HG03108 (cell line): ENCODE data around the gene INVS.
"Not testable (repeated sequence)": the region's sequence is repeated elsewhere in the genome, so short reads cannot be mapped to it uniquely, and the experiment has no call there.

Experiments used
- ATAC-seq: cut with Tn5 transposase; IDR thresholded peaks from one replicate; pipeline ENCODE4 v1.9.1; 2021; ENCODE audit warnings: moderate library complexity; ENCODE audit not compliant: unreplicated experiment

INVS gene

GRCh38 chr9:100308965-100309564, 210.0 kb downstream of the INVS start:
- no peak for ATAC-seq

GRCh38 chr9:100309992-100310391, 210.9 kb downstream of the INVS start:
- ATAC-seq, result no peak

GRCh38 chr9:100315561-100315960, 216.5 kb downstream of the INVS start:
- no peak for ATAC-seq

GRCh38 chr9:100317706-100318105, 218.7 kb downstream of the INVS start:
- no peak for ATAC-seq

- no peak for ATAC-seq
Observed at GRCh38 chr9:100322954-100323536, 224.0 kb downstream of the INVS start.

GRCh38 chr9:100324594-100325200, 225.7 kb downstream of the INVS start:
- no peak for ATAC-seq

- not testable (repeated sequence) for ATAC-seq
Observed at GRCh38 chr9:100338736-100339135, 239.7 kb downstream of the INVS start.

GRCh38 chr9:100340224-100340623, 241.2 kb downstream of the INVS start:
- ATAC-seq, result no peak

GRCh38 chr9:100341889-100342288, 242.8 kb downstream of the INVS start:
- ATAC-seq, result no peak

GRCh38 chr9:100346836-100347235, 247.8 kb downstream of the INVS start:
- no peak for ATAC-seq

GRCh38 chr9:100350188-100350587, 251.1 kb downstream of the INVS start:
- no peak for ATAC-seq
